Vagina (tissue), 2 donors: Measurements from ENCODE around the gene FBXW2.

Source experiments
- POLR2A ChIP-seq, 2 donors: fragments of 450-650 bp; IDR thresholded peaks; one replicate each; pipeline ENCODE4 v1.6.1; 2017; ENCODE audit warnings: antibody characterized with exemption in 2 of 2, mild to moderate bottlenecking in 2 of 2, moderate library complexity in 2 of 2
- POLR2AphosphoS5 ChIP-seq, 2 donors: sonication (generic); formaldehyde crosslinking; IDR thresholded peaks; one replicate each; pipeline ENCODE4 v1.9.0; 2017; ENCODE audit warnings: antibody characterized with exemption in 2 of 2, mild to moderate bottlenecking in 2 of 2, low read depth in 1 of 2; ENCODE audit not compliant: insufficient read depth in 1 of 2
- TF ChIP-seq, protein P1 (sequence below), 3 experiments: fragments of 450-650 bp in 2 of 3; fragments of 200-600 bp in 1 of 3; sonication (generic) in 1 of 3; IDR thresholded peaks; one replicate each; pipeline ENCODE4 v1.5.1; 2017 to 2019; ENCODE audit warnings: antibody characterized with exemption in 3 of 3, mild to moderate bottlenecking in 2 of 3, moderate library complexity in 2 of 3

DNA sequence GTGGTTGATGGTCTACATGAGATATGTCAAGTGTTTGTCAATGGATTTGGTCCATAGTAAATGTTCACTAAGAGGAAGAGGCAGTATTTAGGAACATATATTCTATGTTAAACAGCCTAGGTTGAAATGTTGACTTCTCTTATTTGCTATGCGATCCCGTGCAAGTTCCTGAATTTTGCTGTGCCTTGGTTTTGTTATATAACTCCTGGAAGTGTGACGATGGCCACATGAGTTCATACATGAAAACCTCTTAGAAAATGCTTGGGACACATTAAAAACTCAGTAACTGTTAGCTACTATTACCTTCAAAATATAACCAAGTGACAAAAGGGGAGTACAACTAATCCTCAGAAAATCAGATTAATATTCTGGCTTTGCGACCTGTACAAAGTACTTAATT lies 21.9 kb upstream of the FBXW2 start:
- TF ChIP-seq, protein P1, sequence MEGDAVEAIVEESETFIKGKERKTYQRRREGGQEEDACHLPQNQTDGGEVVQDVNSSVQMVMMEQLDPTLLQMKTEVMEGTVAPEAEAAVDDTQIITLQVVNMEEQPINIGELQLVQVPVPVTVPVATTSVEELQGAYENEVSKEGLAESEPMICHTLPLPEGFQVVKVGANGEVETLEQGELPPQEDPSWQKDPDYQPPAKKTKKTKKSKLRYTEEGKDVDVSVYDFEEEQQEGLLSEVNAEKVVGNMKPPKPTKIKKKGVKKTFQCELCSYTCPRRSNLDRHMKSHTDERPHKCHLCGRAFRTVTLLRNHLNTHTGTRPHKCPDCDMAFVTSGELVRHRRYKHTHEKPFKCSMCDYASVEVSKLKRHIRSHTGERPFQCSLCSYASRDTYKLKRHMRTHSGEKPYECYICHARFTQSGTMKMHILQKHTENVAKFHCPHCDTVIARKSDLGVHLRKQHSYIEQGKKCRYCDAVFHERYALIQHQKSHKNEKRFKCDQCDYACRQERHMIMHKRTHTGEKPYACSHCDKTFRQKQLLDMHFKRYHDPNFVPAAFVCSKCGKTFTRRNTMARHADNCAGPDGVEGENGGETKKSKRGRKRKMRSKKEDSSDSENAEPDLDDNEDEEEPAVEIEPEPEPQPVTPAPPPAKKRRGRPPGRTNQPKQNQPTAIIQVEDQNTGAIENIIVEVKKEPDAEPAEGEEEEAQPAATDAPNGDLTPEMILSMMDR (IDR thresholded peaks at IDR 0.05), result no peak
- TF ChIP-seq POLR2A (IDR thresholded peaks at IDR 0.05) (no peak), POLR2AphosphoS5 (IDR thresholded peaks at IDR 0.05; ENCODE audit: insufficient read depth in 1 of 2, low read depth in 1 of 2) (no peak)
